Measurements from ENCODE around the gene ZNF764.

DNA sequence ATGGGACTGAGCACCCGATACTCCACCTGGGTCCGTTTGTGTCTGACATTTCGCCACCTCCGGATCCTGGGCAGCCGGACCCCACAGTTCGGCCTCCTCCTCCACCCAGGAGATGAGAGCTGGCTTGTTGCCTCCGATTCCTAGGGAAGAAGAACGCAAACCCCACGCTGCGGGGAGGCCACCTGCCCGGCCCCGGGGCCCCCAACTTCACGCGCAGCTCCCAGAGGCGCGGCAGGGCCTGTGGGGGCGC lies 542 bp downstream of the ZNF764 start:
- TF ChIP-seq, protein P1, sequence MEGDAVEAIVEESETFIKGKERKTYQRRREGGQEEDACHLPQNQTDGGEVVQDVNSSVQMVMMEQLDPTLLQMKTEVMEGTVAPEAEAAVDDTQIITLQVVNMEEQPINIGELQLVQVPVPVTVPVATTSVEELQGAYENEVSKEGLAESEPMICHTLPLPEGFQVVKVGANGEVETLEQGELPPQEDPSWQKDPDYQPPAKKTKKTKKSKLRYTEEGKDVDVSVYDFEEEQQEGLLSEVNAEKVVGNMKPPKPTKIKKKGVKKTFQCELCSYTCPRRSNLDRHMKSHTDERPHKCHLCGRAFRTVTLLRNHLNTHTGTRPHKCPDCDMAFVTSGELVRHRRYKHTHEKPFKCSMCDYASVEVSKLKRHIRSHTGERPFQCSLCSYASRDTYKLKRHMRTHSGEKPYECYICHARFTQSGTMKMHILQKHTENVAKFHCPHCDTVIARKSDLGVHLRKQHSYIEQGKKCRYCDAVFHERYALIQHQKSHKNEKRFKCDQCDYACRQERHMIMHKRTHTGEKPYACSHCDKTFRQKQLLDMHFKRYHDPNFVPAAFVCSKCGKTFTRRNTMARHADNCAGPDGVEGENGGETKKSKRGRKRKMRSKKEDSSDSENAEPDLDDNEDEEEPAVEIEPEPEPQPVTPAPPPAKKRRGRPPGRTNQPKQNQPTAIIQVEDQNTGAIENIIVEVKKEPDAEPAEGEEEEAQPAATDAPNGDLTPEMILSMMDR (IDR thresholded peaks at IDR 0.05 in 2 of 3, conservative IDR thresholded peaks at IDR 0.05 in 1 of 3; ENCODE audit: borderline replicate concordance in 1 of 3, insufficient read depth in 1 of 3, low read depth in 2 of 3, low read length in 2 of 3) = no peak
- TF ChIP-seq RAD21 (IDR thresholded peaks at IDR 0.05; ENCODE audit: low read depth) (no peak), ZFX (IDR thresholded peaks at IDR 0.05) (no peak), POLR2AphosphoS5 (IDR thresholded peaks at IDR 0.05; ENCODE audit: low read depth, low read length) (no peak), POLR2A (IDR thresholded peaks at IDR 0.05; ENCODE audit: borderline replicate concordance, extremely low read depth, insufficient read depth, insufficient read length) (no peak), EZH2phosphoT487 (IDR thresholded peaks at IDR 0.05; ENCODE audit: borderline replicate concordance) (no peak), CEBPB (IDR thresholded peaks at IDR 0.05; ENCODE audit: low read depth) (no peak), SIN3A (IDR thresholded peaks at IDR 0.05; ENCODE audit: low read depth) (no peak), EZH2 (IDR thresholded peaks at IDR 0.05) (no peak), CBX3 (IDR thresholded peaks at IDR 0.05; ENCODE audit: low read depth) (no peak)
- TF ChIP-seq, protein P2, sequence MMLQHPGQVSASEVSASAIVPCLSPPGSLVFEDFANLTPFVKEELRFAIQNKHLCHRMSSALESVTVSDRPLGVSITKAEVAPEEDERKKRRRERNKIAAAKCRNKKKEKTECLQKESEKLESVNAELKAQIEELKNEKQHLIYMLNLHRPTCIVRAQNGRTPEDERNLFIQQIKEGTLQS (IDR thresholded peaks at IDR 0.05) = no peak
- TF ChIP-seq, protein P3, sequence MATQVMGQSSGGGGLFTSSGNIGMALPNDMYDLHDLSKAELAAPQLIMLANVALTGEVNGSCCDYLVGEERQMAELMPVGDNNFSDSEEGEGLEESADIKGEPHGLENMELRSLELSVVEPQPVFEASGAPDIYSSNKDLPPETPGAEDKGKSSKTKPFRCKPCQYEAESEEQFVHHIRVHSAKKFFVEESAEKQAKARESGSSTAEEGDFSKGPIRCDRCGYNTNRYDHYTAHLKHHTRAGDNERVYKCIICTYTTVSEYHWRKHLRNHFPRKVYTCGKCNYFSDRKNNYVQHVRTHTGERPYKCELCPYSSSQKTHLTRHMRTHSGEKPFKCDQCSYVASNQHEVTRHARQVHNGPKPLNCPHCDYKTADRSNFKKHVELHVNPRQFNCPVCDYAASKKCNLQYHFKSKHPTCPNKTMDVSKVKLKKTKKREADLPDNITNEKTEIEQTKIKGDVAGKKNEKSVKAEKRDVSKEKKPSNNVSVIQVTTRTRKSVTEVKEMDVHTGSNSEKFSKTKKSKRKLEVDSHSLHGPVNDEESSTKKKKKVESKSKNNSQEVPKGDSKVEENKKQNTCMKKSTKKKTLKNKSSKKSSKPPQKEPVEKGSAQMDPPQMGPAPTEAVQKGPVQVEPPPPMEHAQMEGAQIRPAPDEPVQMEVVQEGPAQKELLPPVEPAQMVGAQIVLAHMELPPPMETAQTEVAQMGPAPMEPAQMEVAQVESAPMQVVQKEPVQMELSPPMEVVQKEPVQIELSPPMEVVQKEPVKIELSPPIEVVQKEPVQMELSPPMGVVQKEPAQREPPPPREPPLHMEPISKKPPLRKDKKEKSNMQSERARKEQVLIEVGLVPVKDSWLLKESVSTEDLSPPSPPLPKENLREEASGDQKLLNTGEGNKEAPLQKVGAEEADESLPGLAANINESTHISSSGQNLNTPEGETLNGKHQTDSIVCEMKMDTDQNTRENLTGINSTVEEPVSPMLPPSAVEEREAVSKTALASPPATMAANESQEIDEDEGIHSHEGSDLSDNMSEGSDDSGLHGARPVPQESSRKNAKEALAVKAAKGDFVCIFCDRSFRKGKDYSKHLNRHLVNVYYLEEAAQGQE (IDR thresholded peaks at IDR 0.05; ENCODE audit: low read depth) = no peak

Data from HCT116 (cell line).